KMS-11 (cell line): ENCODE data around the gene WWTR1.

Experiments used
- H2AFZ ChIP-seq: fragments of 200-600 bp; sonication (generic); 2 replicates; pipeline ENCODE4 v1.6.1; 2016; ENCODE audit warnings: antibody characterized with exemption, mixed run types, low read depth
- H3K27ac ChIP-seq: fragments of 200-600 bp; sonication (generic); 2 replicates; pipeline ENCODE4 v1.6.1; 2016; ENCODE audit warnings: mild to moderate bottlenecking, mixed run types
- H3K27me3 ChIP-seq: fragments of 200-600 bp; sonication (generic); 2 replicates; pipeline ENCODE4 v1.6.1; 2017; ENCODE audit warnings: mild to moderate bottlenecking, low read depth, mixed run types, moderate library complexity; ENCODE audit not compliant: insufficient read depth
- H3K36me3 ChIP-seq: fragments of 200-600 bp; sonication (generic); 2 replicates; pipeline ENCODE4 v1.6.1; 2017; ENCODE audit warnings: mild to moderate bottlenecking, mixed run types; ENCODE audit not compliant: insufficient read depth
- H3K4me1 ChIP-seq: fragments of 200-600 bp; sonication (generic); 2 replicates; pipeline ENCODE4 v1.6.1; 2016; ENCODE audit warnings: mild to moderate bottlenecking, low read depth, mixed run types; ENCODE audit not compliant: poor library complexity, severe bottlenecking
- H3K4me2 ChIP-seq: fragments of 200-600 bp; sonication (generic); 2 replicates; pipeline ENCODE4 v1.7.0; 2016; ENCODE audit warnings: mild to moderate bottlenecking, mixed run types
- H3K4me3 ChIP-seq: fragments of 200-600 bp; sonication (generic); IDR thresholded peaks from 2 replicates; pipeline ENCODE4 v1.6.1; 2017; ENCODE audit warnings: low read depth, low read length, mixed read lengths; ENCODE audit not compliant: insufficient read depth
- H3K79me2 ChIP-seq: fragments of 200-600 bp; sonication (generic); 2 replicates; pipeline ENCODE4 v1.6.1; 2016; ENCODE audit warnings: low read depth, mixed run types; ENCODE audit not compliant: insufficient read depth
- H3K9ac ChIP-seq: fragments of 200-600 bp; sonication (generic); 2 replicates; pipeline ENCODE4 v1.6.1; 2016; ENCODE audit warnings: mild to moderate bottlenecking, mixed run types
- H4K20me1 ChIP-seq: fragments of 200-600 bp; sonication (generic); 2 replicates; pipeline ENCODE4 v1.6.1; 2016; ENCODE audit warnings: mild to moderate bottlenecking, mixed run types; ENCODE audit not compliant: insufficient read depth
- TF ChIP-seq, protein P1 (sequence below): fragments of 200-600 bp; sonication (generic); conservative IDR thresholded peaks from 2 replicates; pipeline ENCODE4 v1.6.1; 2017; ENCODE audit warnings: low read depth, mild to moderate bottlenecking, antibody characterized with exemption, low read length, moderate library complexity, mixed read lengths

The WWTR1 gene

DNA sequence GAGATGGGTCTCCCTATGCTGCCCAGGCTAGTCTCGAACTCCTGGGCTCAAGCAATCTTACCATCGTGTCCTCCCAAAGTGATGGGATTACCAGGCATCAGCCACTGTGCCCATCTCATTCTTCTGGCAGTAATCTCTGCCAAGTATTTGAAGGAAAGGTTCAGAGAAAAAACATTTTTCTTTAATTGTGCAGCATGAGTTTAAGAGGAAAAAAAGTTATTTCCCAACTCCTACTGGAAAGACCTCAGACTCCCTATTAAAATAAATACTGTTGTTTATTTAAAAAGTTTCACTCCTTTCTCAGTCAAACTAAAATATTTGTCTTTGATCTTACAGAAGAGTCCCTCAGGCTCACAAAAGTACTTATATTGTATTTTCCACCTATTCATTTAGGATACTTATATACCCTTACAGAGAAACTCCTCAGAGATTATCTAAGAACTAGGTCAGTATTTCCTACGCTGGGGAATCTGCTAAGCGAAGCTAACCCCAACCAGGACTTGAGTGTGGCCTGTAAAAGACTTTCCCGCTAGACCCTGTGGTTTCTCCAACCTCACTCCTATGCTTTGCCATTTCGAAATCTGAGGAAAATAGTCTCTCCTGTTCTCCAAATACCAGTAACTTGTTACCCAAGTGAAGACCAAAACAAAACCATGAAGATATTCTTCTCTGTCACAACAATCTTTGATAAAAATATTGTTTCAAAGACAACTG lies 28.7 kb downstream of the WWTR1 start:
- Histone ChIP-seq H3K4me1 (no peaks in the 10 kb centered on the region), H3K4me3 (no peak overlapping the region), H2AFZ (no peak overlapping the region), H3K36me3 (no peaks in the 10 kb centered on the region), H4K20me1 (no peaks in the 10 kb centered on the region), H3K79me2 (no peaks in the 10 kb centered on the region), H3K27me3 (no peaks in the 10 kb centered on the region), H3K27ac (no peak overlapping the region), H3K9ac (no peak overlapping the region), H3K4me2 (no peak overlapping the region)
- TF ChIP-seq, protein P1, sequence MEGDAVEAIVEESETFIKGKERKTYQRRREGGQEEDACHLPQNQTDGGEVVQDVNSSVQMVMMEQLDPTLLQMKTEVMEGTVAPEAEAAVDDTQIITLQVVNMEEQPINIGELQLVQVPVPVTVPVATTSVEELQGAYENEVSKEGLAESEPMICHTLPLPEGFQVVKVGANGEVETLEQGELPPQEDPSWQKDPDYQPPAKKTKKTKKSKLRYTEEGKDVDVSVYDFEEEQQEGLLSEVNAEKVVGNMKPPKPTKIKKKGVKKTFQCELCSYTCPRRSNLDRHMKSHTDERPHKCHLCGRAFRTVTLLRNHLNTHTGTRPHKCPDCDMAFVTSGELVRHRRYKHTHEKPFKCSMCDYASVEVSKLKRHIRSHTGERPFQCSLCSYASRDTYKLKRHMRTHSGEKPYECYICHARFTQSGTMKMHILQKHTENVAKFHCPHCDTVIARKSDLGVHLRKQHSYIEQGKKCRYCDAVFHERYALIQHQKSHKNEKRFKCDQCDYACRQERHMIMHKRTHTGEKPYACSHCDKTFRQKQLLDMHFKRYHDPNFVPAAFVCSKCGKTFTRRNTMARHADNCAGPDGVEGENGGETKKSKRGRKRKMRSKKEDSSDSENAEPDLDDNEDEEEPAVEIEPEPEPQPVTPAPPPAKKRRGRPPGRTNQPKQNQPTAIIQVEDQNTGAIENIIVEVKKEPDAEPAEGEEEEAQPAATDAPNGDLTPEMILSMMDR: no peak

DNA sequence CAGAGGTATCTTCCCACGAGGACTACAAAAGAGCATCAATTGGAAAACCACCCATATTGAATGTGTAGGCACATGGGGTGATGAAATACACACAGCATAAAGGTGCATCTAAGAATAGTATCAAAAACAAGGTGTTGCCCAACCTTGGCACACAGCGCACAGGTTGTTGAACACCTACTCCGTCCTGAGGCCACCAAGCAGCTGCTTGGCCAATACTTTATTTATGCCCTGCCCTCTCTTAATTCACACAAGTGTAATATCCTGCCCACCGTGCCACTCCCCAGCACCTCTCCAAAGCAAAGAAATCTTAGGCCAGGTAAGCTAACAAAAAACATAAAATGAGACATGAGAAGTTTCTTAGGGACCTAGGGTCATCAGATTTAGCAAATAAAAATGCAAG lies 31.2 kb downstream of the WWTR1 start:
- no peaks in the 10 kb centered on the region for H4K20me1 ChIP-seq
- TF ChIP-seq, protein P1: no peak
- H2AFZ ChIP-seq: no peak overlapping the region
- no peaks in the 10 kb centered on the region for H3K4me1 ChIP-seq
- H3K27ac ChIP-seq: no peak overlapping the region
- no peak overlapping the region for H3K4me3 ChIP-seq
- no peaks in the 10 kb centered on the region for H3K36me3 ChIP-seq
- H3K27me3 ChIP-seq: no peaks in the 10 kb centered on the region
- H3K79me2 ChIP-seq: no peaks in the 10 kb centered on the region
- no peak overlapping the region for H3K9ac ChIP-seq
- H3K4me2 ChIP-seq: no peak overlapping the region

- peaks cover 7% of the 10 kb centered on the region for H3K4me1 ChIP-seq
- TF ChIP-seq, protein P1: no peak
- H3K4me2 ChIP-seq: no peak overlapping the region
- H3K36me3 ChIP-seq: no peaks in the 10 kb centered on the region
- H3K4me3 ChIP-seq: no peak overlapping the region
- H3K9ac ChIP-seq: no peak overlapping the region
- H3K27me3 ChIP-seq: no peaks in the 10 kb centered on the region
- no peak overlapping the region for H2AFZ ChIP-seq
- no peaks in the 10 kb centered on the region for H3K79me2 ChIP-seq
- H3K27ac ChIP-seq: no peak overlapping the region
- H4K20me1 ChIP-seq: no peaks in the 10 kb centered on the region
Measured at GRCh38 chr3:149625795-149626194, 32.0 kb downstream of the WWTR1 start.

DNA sequence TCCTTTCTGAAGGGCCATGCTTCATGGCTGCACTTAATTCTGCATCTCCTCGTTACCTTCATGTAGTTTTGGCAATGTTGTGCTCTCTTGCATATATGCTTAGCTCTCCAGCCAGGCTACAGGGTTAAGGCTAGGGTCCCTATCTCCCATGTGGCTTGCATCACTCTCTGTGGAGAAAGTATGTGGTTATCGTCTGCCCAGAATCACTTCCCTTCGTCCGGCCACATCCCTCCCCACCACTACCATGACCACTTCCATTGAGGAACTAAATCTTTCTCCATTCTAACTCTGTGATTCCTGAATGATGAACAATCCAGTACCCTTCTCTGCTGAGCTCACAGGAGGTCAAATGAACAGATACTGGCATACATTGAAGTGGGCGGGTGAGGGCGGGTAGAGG lies 34.0 kb downstream of the WWTR1 start:
- H3K4me1 ChIP-seq: peaks cover 7% of the 10 kb centered on the region
- TF ChIP-seq, protein P1: no peak
- H3K79me2 ChIP-seq: no peaks in the 10 kb centered on the region
- no peak overlapping the region for H3K4me3 ChIP-seq
- H3K27ac ChIP-seq: no peak overlapping the region
- H2AFZ ChIP-seq: no peak overlapping the region
- H3K4me2 ChIP-seq: no peak overlapping the region
- no peaks in the 10 kb centered on the region for H3K36me3 ChIP-seq
- no peak overlapping the region for H3K9ac ChIP-seq
- no peaks in the 10 kb centered on the region for H4K20me1 ChIP-seq
- H3K27me3 ChIP-seq: no peaks in the 10 kb centered on the region
